KOPT-K1 (cell line): ENCODE data around the gene GAA.

Experiments used
- H3K27ac ChIP-seq: fragments of 200-600 bp; sonication (generic); 2 replicates; pipeline ENCODE4 v1.5.1; 2016; ENCODE audit warnings: antibody characterized with exemption, mild to moderate bottlenecking, low read depth, low read length; ENCODE audit not compliant: poor library complexity, severe bottlenecking
- H3K36me3 ChIP-seq: fragments of 200-600 bp; sonication (generic); 2 replicates; pipeline ENCODE4 v1.5.1; 2017; ENCODE audit warnings: antibody characterized with exemption, mild to moderate bottlenecking, low read length, moderate library complexity; ENCODE audit not compliant: insufficient read depth
- H3K9me3 ChIP-seq: fragments of 200-600 bp; sonication (generic); 2 replicates; pipeline ENCODE4 v1.5.1; 2017; ENCODE audit warnings: antibody characterized with exemption, low read length, mild to moderate bottlenecking; ENCODE audit not compliant: insufficient read depth, poor library complexity, severe bottlenecking

Gene GAA

GRCh38 chr17:80106176-80106575, 4.8 kb downstream of the GAA start:
- Histone ChIP-seq H3K36me3 (no peaks in the 10 kb centered on the region; the same call in 1 of the 2 replicates), H3K27ac (no peak overlapping the region), H3K9me3 (no peaks in the 10 kb centered on the region)

GRCh38 chr17:80106751-80107150, 5.4 kb downstream of the GAA start:
- H3K27ac ChIP-seq = no peak overlapping the region
- H3K36me3 ChIP-seq = no peaks in the 10 kb centered on the region; the same call in 1 of the 2 replicates
- H3K9me3 ChIP-seq = no peaks in the 10 kb centered on the region

GRCh38 chr17:80107231-80108021, 6.0 kb downstream of the GAA start:
- H3K36me3 ChIP-seq = no peaks in the 10 kb centered on the region; the same call in 1 of the 2 replicates
- no peak overlapping the region for H3K27ac ChIP-seq
- no peaks in the 10 kb centered on the region for H3K9me3 ChIP-seq

GRCh38 chr17:80108036-80108971, 6.9 kb downstream of the GAA start:
- H3K27ac ChIP-seq = no peak overlapping the region
- no peaks in the 10 kb centered on the region for H3K9me3 ChIP-seq
- H3K36me3 ChIP-seq = no peaks in the 10 kb centered on the region; the same call in 1 of the 2 replicates

- H3K36me3 ChIP-seq = no peaks in the 10 kb centered on the region; the same call in 1 of the 2 replicates
- H3K27ac ChIP-seq = no peak overlapping the region
- no peaks in the 10 kb centered on the region for H3K9me3 ChIP-seq
These were observed 7.8 kb downstream of the GAA start for GRCh38 chr17:80109066-80109660.

- Histone ChIP-seq H3K9me3 (no peaks in the 10 kb centered on the region), H3K36me3 (no peaks in the 10 kb centered on the region; the same call in 1 of the 2 replicates), H3K27ac (no peak overlapping the region)
These were observed 8.5 kb downstream of the GAA start for GRCh38 chr17:80109713-80110446.

- no peak overlapping the region for H3K27ac ChIP-seq
- H3K9me3 ChIP-seq = peaks cover 3% of the 10 kb centered on the region
- no peaks in the 10 kb centered on the region; the same call in 1 of the 2 replicates for H3K36me3 ChIP-seq
These were observed 9.0 kb downstream of the GAA start for GRCh38 chr17:80110447-80110812.

GRCh38 chr17:80110927-80111701, 9.7 kb downstream of the GAA start:
- peaks cover 6% of the 10 kb centered on the region for H3K9me3 ChIP-seq
- H3K36me3 ChIP-seq = no peaks in the 10 kb centered on the region; the same call in 1 of the 2 replicates
- no peak overlapping the region for H3K27ac ChIP-seq

GRCh38 chr17:80111702-80112470, 10.5 kb downstream of the GAA start:
- no peak overlapping the region for H3K27ac ChIP-seq
- peaks cover 6% of the 10 kb centered on the region for H3K9me3 ChIP-seq
- no peaks in the 10 kb centered on the region; the same call in 1 of the 2 replicates for H3K36me3 ChIP-seq

GRCh38 chr17:80112471-80113032, 11.2 kb downstream of the GAA start:
- Histone ChIP-seq H3K9me3 (peaks cover 6% of the 10 kb centered on the region), H3K36me3 (no peaks in the 10 kb centered on the region; the same call in 1 of the 2 replicates), H3K27ac (no peak overlapping the region)

GRCh38 chr17:80113033-80113484, 11.7 kb downstream of the GAA start:
- Histone ChIP-seq H3K9me3 (peaks cover 6% of the 10 kb centered on the region), H3K36me3 (no peaks in the 10 kb centered on the region; the same call in 1 of the 2 replicates), H3K27ac (no peak overlapping the region)

- no peaks in the 10 kb centered on the region; the same call in 1 of the 2 replicates for H3K36me3 ChIP-seq
- peaks cover 6% of the 10 kb centered on the region for H3K9me3 ChIP-seq
- peak overlapping the region; percentile 64 for H3K27ac ChIP-seq
These were observed 13.4 kb downstream of the GAA start for GRCh38 chr17:80114758-80115157.

GRCh38 chr17:80115159-80115558, 13.8 kb downstream of the GAA start:
- Histone ChIP-seq H3K9me3 (peaks cover 6% of the 10 kb centered on the region), H3K27ac (peak overlapping the region; percentile 64), H3K36me3 (no peaks in the 10 kb centered on the region; the same call in 1 of the 2 replicates)
